HepG2 (cell line): ENCODE results near the gene STK25. TPM values are rescaled to one million over a fixed set of nuclear protein-coding genes. Genes with fewer than 3 reads are reported as not detected.

ENCODE experiments used
- ARNTL ChIP-seq: sonication (generic); formaldehyde crosslinking; IDR thresholded peaks from 2 replicates; pipeline ENCODE4 v1.4.0; 2020; ENCODE audit warnings: mild to moderate bottlenecking, missing genetic modification reagents
- CBFB ChIP-seq: sonication (generic); formaldehyde crosslinking; IDR thresholded peaks from 2 replicates; pipeline ENCODE4 v1.4.0; 2020; ENCODE audit warnings: missing genetic modification reagents
- EP300 ChIP-seq, 3 experiments: sonication (generic) in 1 of 3; formaldehyde crosslinking in 1 of 3; IDR thresholded peaks; 2 replicates each; pipeline versions ENCODE4 v1.5.1 to v1.6.1; 2011 to 2020; ENCODE audit warnings: low read depth in 2 of 3, low read length in 2 of 3, borderline replicate concordance in 1 of 3, improper control_type of control experiment in 1 of 3, mild to moderate bottlenecking in 1 of 3, missing genetic modification reagents in 1 of 3, moderate library complexity in 1 of 3
- GABPB1 ChIP-seq: IDR thresholded peaks from 2 replicates; pipeline ENCODE4 v1.6.1; 2016; ENCODE audit warnings: mild to moderate bottlenecking, missing genetic modification reagents, moderate library complexity, missing compliant biosample characterization
- HES4 ChIP-seq: sonication (generic); formaldehyde crosslinking; IDR thresholded peaks from 2 replicates; pipeline ENCODE4 v1.9.0; 2021; ENCODE audit warnings: mild to moderate bottlenecking, missing genetic modification reagents, borderline replicate concordance
- KLF15 ChIP-seq: sonication (generic); formaldehyde crosslinking; IDR thresholded peaks from 2 replicates; pipeline ENCODE4 v1.8.1; 2023; ENCODE audit warnings: borderline replicate concordance, mild to moderate bottlenecking, inconsistent platforms, missing genetic modification reagents, mixed read lengths
- MBNL3 ChIP-seq: fragments of 250-450 bp; sonication (Bioruptor Pico); conservative IDR thresholded peaks from 2 replicates; pipeline ENCODE4 v1.8.0; 2022; ENCODE audit warnings: mild to moderate bottlenecking, inconsistent platforms
- NRL ChIP-seq: sonication (generic); formaldehyde crosslinking; IDR thresholded peaks from 2 replicates; pipeline ENCODE4 v1.5.0; 2020; ENCODE audit warnings: missing genetic modification reagents, mild to moderate bottlenecking, moderate library complexity, borderline replicate concordance
- U2AF1 ChIP-seq: fragments of 200-400 bp; formaldehyde crosslinking; optimal IDR thresholded peaks from 2 replicates; pipeline ENCODE3; 2017; ENCODE audit warnings: mild to moderate bottlenecking, low read depth, low read length
- ZNF138 ChIP-seq: sonication (generic); formaldehyde crosslinking; IDR thresholded peaks from 2 replicates; pipeline ENCODE4 v1.5.0; 2020; ENCODE audit warnings: mild to moderate bottlenecking, low read depth, missing genetic modification reagents
- ZNF501 ChIP-seq: sonication (generic); formaldehyde crosslinking; IDR thresholded peaks from 2 replicates; pipeline ENCODE4 v1.5.1; 2020; ENCODE audit warnings: mild to moderate bottlenecking, moderate library complexity, missing genetic modification reagents
- ZNF615 ChIP-seq: sonication (generic); formaldehyde crosslinking; IDR thresholded peaks from 2 replicates; pipeline ENCODE4 v1.5.0; 2020; ENCODE audit warnings: mild to moderate bottlenecking, missing genetic modification reagents, borderline replicate concordance
- ZNF746 ChIP-seq: sonication (generic); formaldehyde crosslinking; IDR thresholded peaks from 2 replicates; pipeline ENCODE4 v1.8.0; 2022; ENCODE audit warnings: mild to moderate bottlenecking, missing genetic modification reagents
- polyA plus RNA-seq, 8 experiments: library from polyadenylated mRNA; depleted of rRNA in 3 of 8; stranded (reverse) in 7 of 8; unstranded in 1 of 8; fragments of >200 nt; fragmentation: Illumina TruSeq in 4 of 8; extraction: Trizol in 4 of 8; gene quantifications; 2 replicates each; pipeline versions ENCODE4 v1.2.1 to v1.2.3, GENCODE V29; 2011 to 2016; ENCODE audit warnings: low read depth in 4 of 8, missing spikeins in 1 of 8, mixed read lengths in 1 of 8; ENCODE audit not compliant: insufficient read depth in 1 of 8
- total RNA-seq, 5 experiments: library from RNA; depleted of rRNA; stranded (reverse); fragments of >200 nt; fragmentation: Illumina TruSeq; extraction: Trizol; gene quantifications; 2 replicates each; pipeline ENCODE4 v1.2.3, GENCODE V29; 2016; ENCODE audit warnings: low read depth in 1 of 5
- TF ChIP-seq, protein P1 (sequence below): sonication (generic); formaldehyde crosslinking; IDR thresholded peaks from 2 replicates; pipeline ENCODE4 v1.4.0; 2020; ENCODE audit warnings: missing genetic modification reagents, borderline replicate concordance
- TF ChIP-seq, protein P2 (sequence below): sonication (generic); formaldehyde crosslinking; IDR thresholded peaks from 2 replicates; pipeline ENCODE4 v1.8.1; 2023; ENCODE audit warnings: mild to moderate bottlenecking, missing genetic modification reagents, borderline replicate concordance
- TF ChIP-seq, protein P3 (sequence below): sonication (generic); formaldehyde crosslinking; conservative IDR thresholded peaks from 2 replicates; pipeline ENCODE4 v1.4.0; 2020; ENCODE audit warnings: missing genetic modification reagents
- TF ChIP-seq, protein P4 (sequence below): sonication (generic); formaldehyde crosslinking; IDR thresholded peaks from 2 replicates; pipeline ENCODE4 v1.4.0; 2020; ENCODE audit warnings: missing genetic modification reagents

The STK25 gene
- total and polyA plus RNA-seq, 2 of the 13 experiments (the other 11 are each of a cell fraction or from before 2014, with no cell fraction given), result 177 to 481 TPM

DNA sequence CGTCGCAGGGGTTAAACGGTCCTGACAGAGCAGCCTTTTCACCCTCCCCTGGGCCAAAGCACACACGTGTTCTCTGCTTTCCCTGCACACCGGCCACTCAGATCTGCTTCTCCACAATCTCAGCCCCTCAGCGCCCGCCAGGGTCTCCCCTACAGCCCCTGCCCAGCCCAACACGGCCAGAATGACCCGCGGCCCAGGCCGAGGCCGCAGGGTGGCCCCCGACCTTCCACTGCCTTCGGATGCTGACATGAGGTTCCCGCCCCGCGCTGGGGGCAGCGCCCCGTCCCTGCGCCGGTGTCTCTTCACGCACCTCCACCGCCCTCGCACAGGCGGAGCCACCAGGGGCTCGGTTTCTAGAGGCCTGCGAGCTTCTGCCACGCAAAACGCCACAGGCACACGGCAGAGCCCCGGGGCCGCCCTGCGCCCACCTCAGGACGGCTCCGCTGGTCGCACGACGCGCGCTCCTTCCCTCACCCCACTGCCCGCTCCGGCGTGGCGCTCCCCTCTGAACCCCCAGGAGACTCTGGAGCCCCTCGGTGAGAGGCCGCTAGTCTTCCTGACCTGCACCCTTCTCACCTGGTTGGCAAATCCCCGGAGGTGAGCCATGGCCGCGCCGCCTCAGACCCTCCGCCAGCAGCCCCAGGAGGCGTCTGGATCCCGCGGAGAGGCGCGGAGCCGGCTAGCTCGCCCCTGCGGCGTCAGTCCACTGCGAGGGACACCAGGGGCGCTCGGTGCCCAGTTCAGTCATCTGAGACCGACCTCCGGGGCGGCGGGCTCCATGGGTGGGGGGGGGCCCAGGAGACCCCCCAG is 749 bp downstream of the STK25 start (continued):
- TF ChIP-seq GABPB1, result peak; percentile 53; the same call in 1 of the 2 replicates
- peak; percentile 45; the same call in 1 of the 2 replicates for TF ChIP-seq ARNTL (CRISPR knock-in tag)
- TF ChIP-seq, protein P1, sequence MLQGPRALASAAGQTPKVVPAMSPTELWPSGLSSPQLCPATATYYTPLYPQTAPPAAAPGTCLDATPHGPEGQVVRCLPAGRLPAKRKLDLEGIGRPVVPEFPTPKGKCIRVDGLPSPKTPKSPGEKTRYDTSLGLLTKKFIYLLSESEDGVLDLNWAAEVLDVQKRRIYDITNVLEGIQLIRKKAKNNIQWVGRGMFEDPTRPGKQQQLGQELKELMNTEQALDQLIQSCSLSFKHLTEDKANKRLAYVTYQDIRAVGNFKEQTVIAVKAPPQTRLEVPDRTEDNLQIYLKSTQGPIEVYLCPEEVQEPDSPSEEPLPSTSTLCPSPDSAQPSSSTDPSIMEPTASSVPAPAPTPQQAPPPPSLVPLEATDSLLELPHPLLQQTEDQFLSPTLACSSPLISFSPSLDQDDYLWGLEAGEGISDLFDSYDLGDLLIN, result no peak
- peak; percentile 48; the same call in 1 of the 2 replicates for TF ChIP-seq ZNF746 (CRISPR knock-in tag)
- no peak for TF ChIP-seq U2AF1
- no peak for TF ChIP-seq KLF15 (CRISPR knock-in tag)
- TF ChIP-seq ZNF615, result no peak; the same call in 1 of the 2 replicates
- TF ChIP-seq HES4 (CRISPR knock-in tag), result peak; percentile 77
- TF ChIP-seq ZNF501 (CRISPR knock-in tag), result peak; percentile 56; the same call in 1 of the 2 replicates
- TF ChIP-seq CBFB (CRISPR knock-in tag), result peak; percentile 56; the same call in 1 of the 2 replicates
- TF ChIP-seq, protein P2, sequence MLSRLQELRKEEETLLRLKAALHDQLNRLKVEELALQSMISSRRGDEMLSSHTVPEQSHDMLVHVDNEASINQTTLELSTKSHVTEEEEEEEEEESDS, result 0 out of 2 replicates have a peak, but pooled peaks have one; percentile 39
- TF ChIP-seq, protein P3, sequence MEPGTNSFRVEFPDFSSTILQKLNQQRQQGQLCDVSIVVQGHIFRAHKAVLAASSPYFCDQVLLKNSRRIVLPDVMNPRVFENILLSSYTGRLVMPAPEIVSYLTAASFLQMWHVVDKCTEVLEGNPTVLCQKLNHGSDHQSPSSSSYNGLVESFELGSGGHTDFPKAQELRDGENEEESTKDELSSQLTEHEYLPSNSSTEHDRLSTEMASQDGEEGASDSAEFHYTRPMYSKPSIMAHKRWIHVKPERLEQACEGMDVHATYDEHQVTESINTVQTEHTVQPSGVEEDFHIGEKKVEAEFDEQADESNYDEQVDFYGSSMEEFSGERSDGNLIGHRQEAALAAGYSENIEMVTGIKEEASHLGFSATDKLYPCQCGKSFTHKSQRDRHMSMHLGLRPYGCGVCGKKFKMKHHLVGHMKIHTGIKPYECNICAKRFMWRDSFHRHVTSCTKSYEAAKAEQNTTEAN (CRISPR knock-in tag), result 0 out of 2 replicates have a peak, but pooled peaks have one; percentile 39
- peak; percentile 92 for TF ChIP-seq NRL (CRISPR knock-in tag)
- TF ChIP-seq ZNF138 (CRISPR knock-in tag), result no peak; the same call in 1 of the 2 replicates
- no peak for TF ChIP-seq EP300 (IDR thresholded peaks at IDR 0.05; ENCODE audit: low read depth in 2 of 2, low read length in 2 of 2)
- 0 out of 2 replicates have a peak, but pooled peaks have one; percentile 5 for TF ChIP-seq EP300 (CRISPR knock-in tag; IDR thresholded peaks at IDR 0.05; ENCODE audit: borderline replicate concordance)
- no peak for TF ChIP-seq MBNL3
- TF ChIP-seq, protein P4, sequence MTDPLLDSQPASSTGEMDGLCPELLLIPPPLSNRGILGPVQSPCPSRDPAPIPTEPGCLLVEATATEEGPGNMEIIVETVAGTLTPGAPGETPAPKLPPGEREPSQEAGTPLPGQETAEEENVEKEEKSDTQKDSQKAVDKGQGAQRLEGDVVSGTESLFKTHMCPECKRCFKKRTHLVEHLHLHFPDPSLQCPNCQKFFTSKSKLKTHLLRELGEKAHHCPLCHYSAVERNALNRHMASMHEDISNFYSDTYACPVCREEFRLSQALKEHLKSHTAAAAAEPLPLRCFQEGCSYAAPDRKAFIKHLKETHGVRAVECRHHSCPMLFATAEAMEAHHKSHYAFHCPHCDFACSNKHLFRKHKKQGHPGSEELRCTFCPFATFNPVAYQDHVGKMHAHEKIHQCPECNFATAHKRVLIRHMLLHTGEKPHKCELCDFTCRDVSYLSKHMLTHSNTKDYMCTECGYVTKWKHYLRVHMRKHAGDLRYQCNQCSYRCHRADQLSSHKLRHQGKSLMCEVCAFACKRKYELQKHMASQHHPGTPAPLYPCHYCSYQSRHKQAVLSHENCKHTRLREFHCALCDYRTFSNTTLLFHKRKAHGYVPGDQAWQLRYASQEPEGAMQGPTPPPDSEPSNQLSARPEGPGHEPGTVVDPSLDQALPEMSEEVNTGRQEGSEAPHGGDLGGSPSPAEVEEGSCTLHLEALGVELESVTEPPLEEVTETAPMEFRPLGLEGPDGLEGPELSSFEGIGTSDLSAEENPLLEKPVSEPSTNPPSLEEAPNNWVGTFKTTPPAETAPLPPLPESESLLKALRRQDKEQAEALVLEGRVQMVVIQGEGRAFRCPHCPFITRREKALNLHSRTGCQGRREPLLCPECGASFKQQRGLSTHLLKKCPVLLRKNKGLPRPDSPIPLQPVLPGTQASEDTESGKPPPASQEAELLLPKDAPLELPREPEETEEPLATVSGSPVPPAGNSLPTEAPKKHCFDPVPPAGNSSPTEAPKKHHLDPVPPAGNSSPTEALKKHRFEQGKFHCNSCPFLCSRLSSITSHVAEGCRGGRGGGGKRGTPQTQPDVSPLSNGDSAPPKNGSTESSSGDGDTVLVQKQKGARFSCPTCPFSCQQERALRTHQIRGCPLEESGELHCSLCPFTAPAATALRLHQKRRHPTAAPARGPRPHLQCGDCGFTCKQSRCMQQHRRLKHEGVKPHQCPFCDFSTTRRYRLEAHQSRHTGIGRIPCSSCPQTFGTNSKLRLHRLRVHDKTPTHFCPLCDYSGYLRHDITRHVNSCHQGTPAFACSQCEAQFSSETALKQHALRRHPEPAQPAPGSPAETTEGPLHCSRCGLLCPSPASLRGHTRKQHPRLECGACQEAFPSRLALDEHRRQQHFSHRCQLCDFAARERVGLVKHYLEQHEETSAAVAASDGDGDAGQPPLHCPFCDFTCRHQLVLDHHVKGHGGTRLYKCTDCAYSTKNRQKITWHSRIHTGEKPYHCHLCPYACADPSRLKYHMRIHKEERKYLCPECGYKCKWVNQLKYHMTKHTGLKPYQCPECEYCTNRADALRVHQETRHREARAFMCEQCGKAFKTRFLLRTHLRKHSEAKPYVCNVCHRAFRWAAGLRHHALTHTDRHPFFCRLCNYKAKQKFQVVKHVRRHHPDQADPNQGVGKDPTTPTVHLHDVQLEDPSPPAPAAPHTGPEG (CRISPR knock-in tag), result peak; percentile 47; the same call in 1 of the 2 replicates
